ENCODE measurements around the gene ZNF559.
"Not testable (repeated sequence)": the region's sequence is repeated elsewhere in the genome, so short reads cannot be mapped to it uniquely, and the experiment has no call there.

Gene ZNF559

DNA sequence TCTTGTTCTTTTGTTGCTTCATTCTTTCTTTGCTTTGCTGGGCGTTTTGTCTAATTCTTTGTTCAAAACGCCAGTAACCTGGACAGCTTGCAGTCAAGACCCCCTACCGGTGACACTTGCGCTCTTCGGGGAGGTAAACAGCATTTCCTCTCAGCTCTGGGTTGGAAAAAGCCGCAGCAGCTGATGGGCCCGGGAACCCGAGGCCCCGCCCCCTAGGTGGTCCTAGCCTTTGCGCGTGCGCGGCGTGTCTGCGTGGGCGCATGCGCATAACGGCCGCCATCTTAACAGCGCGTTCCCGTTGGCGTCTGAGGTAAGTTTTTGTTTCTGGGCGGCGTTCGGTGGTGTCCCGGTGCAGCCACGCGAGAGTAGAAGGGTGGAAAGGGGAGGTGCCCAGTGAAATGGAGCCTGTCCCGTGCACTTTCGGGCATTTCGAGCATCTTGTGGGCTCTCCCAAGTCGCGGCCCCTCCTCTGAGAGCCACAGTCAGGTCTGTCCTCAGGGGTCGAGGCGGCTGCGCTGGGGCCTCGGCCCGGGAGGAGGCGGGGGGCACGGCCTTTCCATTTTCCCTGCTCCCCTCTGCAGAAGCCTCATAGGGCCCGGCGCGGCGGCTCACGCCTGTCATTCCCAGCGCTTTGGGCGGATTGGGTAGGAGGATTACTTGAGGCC is at the start of gene ZNF559:
Gene ZNF559, plus strand, starts transcription at position 261 of the 665 bp plus-strand sequence. CDS start 14,371 bp downstream, outside the sequence.
- Histone ChIP-seq H3K4me1 (ENCODE audit: control insufficient read depth in 2 of 2, insufficient read depth in 2 of 2, low read length in 2 of 2) (peaks cover 4 to 5% of the 10 kb centered on the region in 2 donors), H3K4me3 (ENCODE audit: low read length in 2 of 2) (peak within 1 kb of the TSS; percentile 83 to 97), H3K27me3 (ENCODE audit: control insufficient read depth in 2 of 2, insufficient read depth in 2 of 2, low read length in 2 of 2) (no peaks in the 10 kb centered on the region), H3K36me3 (ENCODE audit: control insufficient read depth in 2 of 2, insufficient read depth in 2 of 2, low read length in 2 of 2) (peaks cover 0 to 6% of the 10 kb centered on the region in 2 donors), H3K9me3 (ENCODE audit: control insufficient read depth in 2 of 2, low read length in 2 of 2) (peaks cover 8 to 10% of the 10 kb centered on the region in 2 donors), H3K9ac (ENCODE audit: low read depth in 1 of 2, low read length in 2 of 2) (peak within 1 kb of the TSS; percentile 68 to 77), H3K27ac (ENCODE audit: low read depth in 2 of 2, low read length in 2 of 2) (peak within 1 kb of the TSS; percentile 71 to 89)

DNA sequence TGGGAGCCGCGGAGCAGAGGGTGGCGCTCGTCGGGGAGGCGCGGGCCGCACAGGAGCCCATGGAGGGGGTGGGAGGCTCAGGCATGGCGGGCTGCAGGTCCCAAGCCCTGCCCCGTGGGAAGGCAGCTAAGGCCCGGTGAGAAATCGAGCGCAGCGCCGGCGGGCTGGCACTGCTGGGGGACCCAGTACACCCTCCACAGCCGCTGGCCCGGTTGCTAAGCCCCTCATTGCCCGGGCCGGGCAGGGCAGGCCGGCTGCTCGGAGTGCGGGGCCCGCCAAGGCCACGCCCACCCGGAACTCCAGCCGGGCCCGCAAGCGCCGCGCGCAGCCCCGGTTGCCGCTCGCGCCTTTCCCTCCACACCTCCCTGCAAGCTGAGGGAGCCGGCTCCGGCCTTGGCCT is 40.5 kb upstream of the ZNF559 start:
- not testable (repeated sequence) for H3K27ac ChIP-seq (ENCODE audit: low read depth in 2 of 2, low read length in 2 of 2); H3K36me3 ChIP-seq (ENCODE audit: control insufficient read depth in 2 of 2, insufficient read depth in 2 of 2, low read length in 2 of 2); H3K9ac ChIP-seq (ENCODE audit: low read depth in 1 of 2, low read length in 2 of 2); H3K4me3 ChIP-seq (ENCODE audit: low read length in 2 of 2); H3K4me1 ChIP-seq (ENCODE audit: control insufficient read depth in 2 of 2, insufficient read depth in 2 of 2, low read length in 2 of 2); H3K9me3 ChIP-seq (ENCODE audit: control insufficient read depth in 2 of 2, low read length in 2 of 2); H3K27me3 ChIP-seq (ENCODE audit: control insufficient read depth in 2 of 2, insufficient read depth in 2 of 2, low read length in 2 of 2)

DNA sequence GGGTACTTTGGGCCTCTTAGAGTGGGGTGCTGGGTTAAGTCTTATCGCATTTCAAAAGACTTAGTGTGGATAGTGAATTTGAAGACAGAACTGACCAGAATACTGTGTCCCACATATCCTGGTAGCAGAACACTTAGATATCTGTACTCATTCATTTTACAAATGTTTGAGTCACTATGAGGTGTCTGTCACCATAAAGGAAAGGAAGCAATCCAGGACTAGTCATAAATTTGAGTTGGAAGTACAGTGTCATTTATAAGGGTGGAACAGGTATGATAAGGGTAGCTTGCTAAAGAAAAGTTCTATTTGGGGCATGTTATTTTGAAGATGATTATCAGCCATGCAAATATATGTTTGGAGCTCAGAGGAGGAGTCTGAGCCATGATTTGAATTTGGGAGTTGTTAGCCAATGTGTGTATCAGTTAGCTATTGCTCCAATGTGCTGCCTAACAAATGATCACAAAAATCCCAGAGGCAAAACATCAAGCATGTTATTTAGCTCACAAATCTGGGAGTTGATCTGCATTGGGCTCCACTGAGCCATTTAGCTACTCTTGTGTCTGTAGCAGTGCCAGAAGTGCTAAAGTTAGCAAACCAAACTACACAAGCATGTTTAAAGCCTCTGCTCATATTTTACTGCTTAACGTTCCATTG is 34.6 kb upstream of the ZNF559 start:
- H3K27ac ChIP-seq (ENCODE audit: low read depth in 2 of 2, low read length in 2 of 2): no peak overlapping the region
- H3K36me3 ChIP-seq (ENCODE audit: control insufficient read depth in 2 of 2, insufficient read depth in 2 of 2, low read length in 2 of 2): peaks cover 0 to 7% of the 10 kb centered on the region in 2 donors
- H3K9ac ChIP-seq (ENCODE audit: low read depth in 1 of 2, low read length in 2 of 2): no peak overlapping the region
- no peak overlapping the region for H3K4me3 ChIP-seq (ENCODE audit: low read length in 2 of 2)
- no peaks in the 10 kb centered on the region for H3K4me1 ChIP-seq (ENCODE audit: control insufficient read depth in 2 of 2, insufficient read depth in 2 of 2, low read length in 2 of 2)
- no peaks in the 10 kb centered on the region for H3K27me3 ChIP-seq (ENCODE audit: control insufficient read depth in 2 of 2, insufficient read depth in 2 of 2, low read length in 2 of 2)
- H3K9me3 ChIP-seq (ENCODE audit: control insufficient read depth in 2 of 2, low read length in 2 of 2): peaks cover 12 to 29% of the 10 kb centered on the region in 2 donors

DNA sequence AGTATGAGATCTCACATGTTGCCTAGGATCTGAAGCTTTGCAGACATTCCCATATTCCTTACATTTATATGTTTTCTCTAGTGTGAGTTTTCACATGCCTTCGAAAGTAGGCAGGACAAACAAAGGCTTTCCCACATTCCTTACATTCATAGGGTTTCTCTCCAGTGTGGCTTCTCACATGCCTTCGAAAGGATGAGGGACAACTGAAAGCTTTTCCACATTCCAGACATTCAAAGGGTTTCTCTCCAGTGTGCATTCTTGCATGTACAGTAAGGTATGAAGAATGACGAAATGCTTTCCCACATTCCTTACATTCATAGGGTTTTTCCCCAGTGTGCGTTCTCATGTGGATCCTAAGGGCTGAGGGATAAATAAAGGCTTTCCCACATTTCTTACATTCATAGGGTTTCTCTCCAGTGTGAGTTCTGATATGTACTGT is 28.5 kb upstream of the ZNF559 start:
- H3K9me3 ChIP-seq (ENCODE audit: control insufficient read depth in 2 of 2, low read length in 2 of 2): peaks cover 43 to 55% of the 10 kb centered on the region in 2 donors
- H3K36me3 ChIP-seq (ENCODE audit: control insufficient read depth in 2 of 2, insufficient read depth in 2 of 2, low read length in 2 of 2): peaks cover 28 to 40% of the 10 kb centered on the region in 2 donors
- H3K4me3 ChIP-seq (ENCODE audit: low read length in 2 of 2): peak overlapping the region in 1 of 2 donors; percentile 7
- no peaks in the 10 kb centered on the region for H3K27me3 ChIP-seq (ENCODE audit: control insufficient read depth in 2 of 2, insufficient read depth in 2 of 2, low read length in 2 of 2)
- no peak overlapping the region for H3K27ac ChIP-seq (ENCODE audit: low read depth in 2 of 2, low read length in 2 of 2)
- no peaks in the 10 kb centered on the region for H3K4me1 ChIP-seq (ENCODE audit: control insufficient read depth in 2 of 2, insufficient read depth in 2 of 2, low read length in 2 of 2)
- no peak overlapping the region for H3K9ac ChIP-seq (ENCODE audit: low read depth in 1 of 2, low read length in 2 of 2)

DNA sequence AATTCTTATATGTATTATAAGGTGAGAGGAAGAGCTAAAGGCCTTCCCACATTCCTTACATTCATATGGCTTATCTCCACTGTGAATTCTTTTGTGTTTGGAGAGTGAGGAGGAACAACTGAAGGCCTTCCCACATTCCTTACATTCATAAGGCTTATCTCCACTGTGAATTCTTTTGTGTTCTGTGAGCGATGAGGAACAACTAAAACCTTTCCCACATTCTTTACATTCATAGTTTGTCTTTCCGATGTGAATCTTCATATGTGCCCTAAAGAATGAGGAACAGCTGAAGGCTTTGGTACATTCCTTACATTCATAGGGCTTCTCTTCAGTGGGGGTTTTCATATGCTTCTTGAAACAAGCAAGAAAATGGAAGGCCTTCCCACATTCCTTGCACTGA is 27.6 kb upstream of the ZNF559 start:
- H3K4me1 ChIP-seq (ENCODE audit: control insufficient read depth in 2 of 2, insufficient read depth in 2 of 2, low read length in 2 of 2): no peaks in the 10 kb centered on the region
- peaks cover 36 to 49% of the 10 kb centered on the region in 2 donors for H3K36me3 ChIP-seq (ENCODE audit: control insufficient read depth in 2 of 2, insufficient read depth in 2 of 2, low read length in 2 of 2)
- no peaks in the 10 kb centered on the region for H3K27me3 ChIP-seq (ENCODE audit: control insufficient read depth in 2 of 2, insufficient read depth in 2 of 2, low read length in 2 of 2)
- peaks cover 49 to 55% of the 10 kb centered on the region in 2 donors for H3K9me3 ChIP-seq (ENCODE audit: control insufficient read depth in 2 of 2, low read length in 2 of 2)
- peak overlapping the region in 1 of 2 donors; percentile 42 for H3K4me3 ChIP-seq (ENCODE audit: low read length in 2 of 2)
- no peak overlapping the region for H3K9ac ChIP-seq (ENCODE audit: low read depth in 1 of 2, low read length in 2 of 2)
- no peak overlapping the region for H3K27ac ChIP-seq (ENCODE audit: low read depth in 2 of 2, low read length in 2 of 2)

DNA sequence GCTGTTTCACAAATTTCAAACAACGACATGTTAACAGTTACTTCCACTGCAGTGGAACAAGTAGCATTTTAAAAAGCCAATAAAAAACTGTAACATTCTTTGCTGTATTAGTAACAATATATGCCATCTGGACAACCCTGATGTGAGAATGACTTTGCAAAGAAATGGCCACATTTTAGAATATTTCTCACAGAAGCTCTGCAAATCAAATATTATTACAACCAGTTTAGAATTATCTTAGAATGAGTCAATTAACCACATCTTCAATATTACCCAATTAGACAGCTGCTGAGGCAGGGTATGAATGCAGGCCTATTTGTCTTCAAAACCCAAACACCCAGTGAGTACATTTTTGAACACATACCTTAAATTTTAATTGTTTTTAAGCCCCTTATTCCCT is 17.5 kb upstream of the ZNF559 start:
- Histone ChIP-seq H3K4me3 (ENCODE audit: low read length in 2 of 2) (no peak overlapping the region), H3K9ac (ENCODE audit: low read depth in 1 of 2, low read length in 2 of 2) (no peak overlapping the region), H3K36me3 (ENCODE audit: control insufficient read depth in 2 of 2, insufficient read depth in 2 of 2, low read length in 2 of 2) (peaks cover 20 to 23% of the 10 kb centered on the region in 2 donors), H3K27ac (ENCODE audit: low read depth in 2 of 2, low read length in 2 of 2) (no peak overlapping the region), H3K9me3 (ENCODE audit: control insufficient read depth in 2 of 2, low read length in 2 of 2) (peaks cover 0 to 2% of the 10 kb centered on the region in 2 donors), H3K4me1 (ENCODE audit: control insufficient read depth in 2 of 2, insufficient read depth in 2 of 2, low read length in 2 of 2) (no peaks in the 10 kb centered on the region), H3K27me3 (ENCODE audit: control insufficient read depth in 2 of 2, insufficient read depth in 2 of 2, low read length in 2 of 2) (no peaks in the 10 kb centered on the region)

DNA sequence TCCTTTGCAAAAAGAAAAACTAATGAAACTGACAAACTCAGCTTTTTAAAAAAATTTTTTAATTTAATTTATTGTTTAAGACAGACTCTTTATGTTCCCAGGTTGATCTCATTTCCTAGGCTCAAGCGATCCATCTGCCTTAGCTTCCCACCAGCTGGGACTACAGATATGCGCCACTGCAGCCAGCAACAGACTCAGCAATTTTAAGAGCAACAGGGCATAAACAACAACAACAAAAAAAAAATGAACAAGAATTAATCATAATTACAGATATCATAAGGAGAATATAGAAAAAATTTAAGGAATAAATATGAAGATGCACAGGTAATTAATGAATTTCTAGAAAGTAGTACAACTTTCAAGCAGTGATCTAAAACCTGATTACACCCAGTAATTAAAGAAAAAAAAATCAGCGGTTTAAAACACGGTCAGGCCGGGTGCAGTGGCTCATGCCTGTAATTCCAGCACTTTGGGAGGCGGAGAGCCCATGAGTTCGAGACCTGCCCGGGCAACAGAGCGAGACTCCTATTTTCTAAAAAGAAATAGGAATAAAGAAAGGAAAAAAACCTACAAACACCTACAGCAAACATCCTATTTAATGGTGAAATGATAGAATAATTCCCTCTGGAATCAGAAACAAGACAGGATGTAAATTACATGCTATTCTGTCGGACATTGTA is 15.7 kb upstream of the ZNF559 start:
- no peak overlapping the region for H3K9ac ChIP-seq (ENCODE audit: low read depth in 1 of 2, low read length in 2 of 2)
- no peaks in the 10 kb centered on the region for H3K27me3 ChIP-seq (ENCODE audit: control insufficient read depth in 2 of 2, insufficient read depth in 2 of 2, low read length in 2 of 2)
- no peaks in the 10 kb centered on the region for H3K4me1 ChIP-seq (ENCODE audit: control insufficient read depth in 2 of 2, insufficient read depth in 2 of 2, low read length in 2 of 2)
- peak overlapping the region; percentile 87 to 98 for H3K4me3 ChIP-seq (ENCODE audit: low read length in 2 of 2)
- peaks cover 0 to 2% of the 10 kb centered on the region in 2 donors for H3K9me3 ChIP-seq (ENCODE audit: control insufficient read depth in 2 of 2, low read length in 2 of 2)
- peaks cover 3 to 6% of the 10 kb centered on the region in 2 donors for H3K36me3 ChIP-seq (ENCODE audit: control insufficient read depth in 2 of 2, insufficient read depth in 2 of 2, low read length in 2 of 2)
- H3K27ac ChIP-seq (ENCODE audit: low read depth in 2 of 2, low read length in 2 of 2): no peak overlapping the region

DNA sequence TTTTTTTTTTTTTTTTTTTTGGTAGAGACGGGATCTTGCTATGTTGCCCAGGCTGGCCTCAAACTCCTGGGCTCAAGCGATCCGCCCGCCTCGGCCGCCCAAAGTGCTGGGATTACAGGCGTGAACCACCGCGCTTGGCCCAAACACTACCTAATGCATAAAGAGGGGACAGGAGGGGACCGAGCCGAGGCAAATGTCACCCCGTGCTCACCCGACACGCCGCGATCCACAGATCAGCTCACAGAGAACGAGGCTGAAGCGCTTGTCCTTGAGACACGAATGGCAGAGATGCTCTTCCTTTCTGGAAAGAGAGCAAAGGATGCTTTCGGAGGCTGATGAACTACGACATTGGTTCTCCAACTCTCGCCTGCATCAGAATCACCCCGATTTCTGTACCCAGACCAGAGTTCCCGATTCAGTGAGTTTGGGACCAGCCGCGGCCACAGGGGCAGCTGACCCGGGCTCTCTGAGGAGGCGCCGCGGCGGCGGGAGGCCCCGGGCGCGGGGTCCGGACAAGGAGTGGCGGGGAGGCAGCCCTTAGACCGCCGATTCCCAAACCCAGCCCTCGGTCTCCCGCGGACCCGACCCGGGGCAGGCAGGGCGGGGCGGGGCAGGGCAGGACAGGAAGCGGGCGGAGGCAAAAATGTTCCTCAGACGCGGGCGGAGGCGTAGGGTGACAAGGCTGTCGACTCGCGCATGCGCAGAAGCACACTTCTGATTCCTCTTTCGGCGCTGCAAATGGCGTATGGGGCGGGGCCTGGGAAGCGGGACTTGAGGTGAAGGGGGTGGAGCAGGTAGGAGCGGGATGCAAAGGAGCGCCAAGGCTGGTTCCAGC is 14.6 kb upstream of the ZNF559 start, which contains the start of gene ZNF699:
Gene ZNF699, minus strand, starts transcription at position 700 of the 835 bp plus-strand sequence. CDS start 4,719 bp downstream, outside the sequence.
- no peaks in the 10 kb centered on the region for H3K4me1 ChIP-seq (ENCODE audit: control insufficient read depth in 2 of 2, insufficient read depth in 2 of 2, low read length in 2 of 2)
- no peaks in the 10 kb centered on the region for H3K27me3 ChIP-seq (ENCODE audit: control insufficient read depth in 2 of 2, insufficient read depth in 2 of 2, low read length in 2 of 2)
- peaks cover 0 to 2% of the 10 kb centered on the region in 2 donors for H3K9me3 ChIP-seq (ENCODE audit: control insufficient read depth in 2 of 2, low read length in 2 of 2)
- peak within 1 kb of the TSS; percentile 87 to 98 for H3K4me3 ChIP-seq (ENCODE audit: low read length in 2 of 2)
- peaks cover 0 to under 1% of the 10 kb centered on the region in 2 donors for H3K36me3 ChIP-seq (ENCODE audit: control insufficient read depth in 2 of 2, insufficient read depth in 2 of 2, low read length in 2 of 2)
- H3K27ac ChIP-seq (ENCODE audit: low read depth in 2 of 2, low read length in 2 of 2): peak within 1 kb of the TSS; percentile 78 to 85
- peak within 1 kb of the TSS; percentile 86 to 96 for H3K9ac ChIP-seq (ENCODE audit: low read depth in 1 of 2, low read length in 2 of 2)

DNA sequence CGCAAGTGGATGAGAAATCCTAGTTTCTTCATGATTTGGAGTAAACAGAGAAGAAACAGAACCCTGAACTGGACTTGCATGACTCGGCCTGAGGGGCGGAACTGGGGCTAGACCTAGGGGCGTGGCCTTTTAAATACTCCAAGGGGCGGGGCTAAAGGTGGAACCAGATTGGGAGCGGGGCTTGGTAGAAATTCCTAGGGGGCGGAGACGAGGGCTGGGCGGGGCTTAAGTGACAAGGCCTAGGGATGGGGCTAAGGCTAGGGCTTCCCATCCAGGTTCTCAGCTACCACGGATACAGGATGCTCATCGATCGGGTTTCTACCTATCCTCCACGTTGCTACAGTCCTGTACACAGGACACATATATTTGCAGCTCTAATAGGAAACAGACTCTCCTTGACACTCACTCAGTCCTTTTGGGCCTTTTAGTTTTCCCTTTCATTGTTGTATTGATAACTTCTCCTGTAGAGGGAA is 14.0 kb upstream of the ZNF559 start:
- H3K9ac ChIP-seq (ENCODE audit: low read depth in 1 of 2, low read length in 2 of 2): peak overlapping the region; percentile 86 to 96

More for the DNA sequence above, 14.0 kb upstream of the ZNF559 start:
- H3K36me3 ChIP-seq (ENCODE audit: control insufficient read depth in 2 of 2, insufficient read depth in 2 of 2, low read length in 2 of 2): no peaks in the 10 kb centered on the region
- H3K27ac ChIP-seq (ENCODE audit: low read depth in 2 of 2, low read length in 2 of 2): peak overlapping the region; percentile 78 to 85
- no peaks in the 10 kb centered on the region for H3K27me3 ChIP-seq (ENCODE audit: control insufficient read depth in 2 of 2, insufficient read depth in 2 of 2, low read length in 2 of 2)
- peak overlapping the region; percentile 87 to 98 for H3K4me3 ChIP-seq (ENCODE audit: low read length in 2 of 2)
- H3K4me1 ChIP-seq (ENCODE audit: control insufficient read depth in 2 of 2, insufficient read depth in 2 of 2, low read length in 2 of 2): no peaks in the 10 kb centered on the region
- H3K9me3 ChIP-seq (ENCODE audit: control insufficient read depth in 2 of 2, low read length in 2 of 2): peaks cover 0 to 2% of the 10 kb centered on the region in 2 donors

All from mucosa of rectum (tissue), 2 donors.